GM19043 (cell line): ENCODE measurements around the gene PRCP.
"Not testable (repeated sequence)": the region's sequence is repeated elsewhere in the genome, so short reads cannot be mapped to it uniquely, and the experiment has no call there.

Experiments
- ATAC-seq: cut with Tn5 transposase; IDR thresholded peaks from one replicate; pipeline ENCODE4 v1.9.1; 2021; ENCODE audit warnings: low read depth; ENCODE audit not compliant: unreplicated experiment

PRCP gene

DNA sequence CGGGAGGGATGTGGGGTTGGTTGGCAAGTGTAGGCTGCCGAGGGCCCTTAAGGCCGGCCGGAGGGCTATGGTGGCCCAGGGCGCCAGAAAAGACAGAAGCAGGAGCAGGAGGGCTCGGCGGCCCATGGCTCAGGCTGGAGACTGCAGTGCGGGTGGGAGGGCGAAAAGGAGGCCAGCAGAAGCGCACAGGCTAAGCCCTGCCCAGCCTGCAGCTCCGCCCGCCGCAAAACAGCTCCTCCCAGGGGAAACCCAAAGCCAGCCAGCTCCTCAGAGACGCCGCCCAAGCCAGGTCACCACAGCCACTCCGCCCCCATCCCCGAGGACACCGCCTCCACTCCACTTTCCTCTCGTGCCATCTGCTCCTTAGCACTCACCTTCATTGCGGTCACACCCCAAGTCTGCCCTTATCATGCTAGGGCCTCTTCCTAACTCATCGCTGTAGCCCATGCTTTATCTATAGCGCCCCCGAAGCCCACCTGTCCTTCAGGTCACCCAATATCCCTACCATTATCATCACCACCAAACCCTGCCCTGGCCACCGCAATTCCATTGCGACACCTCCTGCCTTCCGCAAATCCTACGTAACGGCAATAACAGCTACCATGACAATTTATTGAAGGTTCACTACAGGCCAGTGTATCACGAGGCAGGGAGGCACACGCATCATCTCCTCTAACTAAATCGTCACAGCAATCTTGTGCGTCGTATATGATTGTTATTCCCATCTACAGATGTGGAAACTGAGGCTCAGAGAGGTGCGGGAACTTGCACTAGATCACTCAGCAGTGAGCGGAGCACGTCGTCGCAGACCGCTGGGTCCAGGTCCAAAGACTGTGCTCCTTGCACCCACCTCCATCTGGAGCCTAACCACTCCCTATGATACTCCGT, at the start of gene PRCP:
PRCP (minus strand) TSS at position 154 of the 888 bp plus-strand sequence; CDS start at position 126, 28 bp downstream.
- peak; percentile 77 for ATAC-seq

DNA sequence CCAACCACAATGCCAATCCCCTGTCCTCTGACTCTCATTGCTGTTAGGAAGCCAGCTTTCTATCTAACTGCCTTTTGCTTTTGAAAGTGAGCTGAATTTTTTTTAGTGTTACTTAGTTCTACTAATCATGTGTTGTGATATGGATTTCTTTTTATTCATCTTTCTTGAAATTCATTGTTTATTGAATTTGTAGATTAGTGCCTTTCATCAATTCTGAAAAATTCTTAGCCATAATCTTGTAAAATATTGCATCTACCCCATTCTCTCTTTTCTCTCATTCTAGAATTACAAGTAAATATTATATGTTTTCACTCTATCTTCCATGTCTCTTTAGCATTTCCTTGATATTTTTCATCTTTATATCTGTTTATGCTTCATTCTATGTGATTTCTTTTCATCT, 49.1 kb upstream of the PRCP start:
- no peak for ATAC-seq

DNA sequence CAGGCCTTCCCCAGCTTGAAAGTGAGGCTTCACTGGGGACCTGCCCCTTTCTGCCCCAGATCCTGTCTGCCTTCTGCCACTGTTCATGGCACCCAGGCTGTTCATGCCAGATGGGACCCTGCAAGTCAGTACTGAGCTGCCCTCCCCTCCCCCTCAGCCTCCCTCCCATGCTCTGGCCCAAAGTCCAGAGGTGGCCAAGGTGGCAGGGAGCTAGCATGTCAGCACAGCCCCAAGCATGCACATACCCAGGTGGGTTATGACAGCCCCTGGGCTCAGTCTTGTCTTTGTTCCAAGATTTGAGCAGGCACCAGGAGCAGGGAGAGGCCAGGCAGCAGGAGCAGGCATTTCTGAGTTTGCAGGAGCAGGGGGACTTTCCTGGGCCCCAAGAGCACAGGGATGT, 45.5 kb upstream of the PRCP start:
- ATAC-seq: no peak

DNA sequence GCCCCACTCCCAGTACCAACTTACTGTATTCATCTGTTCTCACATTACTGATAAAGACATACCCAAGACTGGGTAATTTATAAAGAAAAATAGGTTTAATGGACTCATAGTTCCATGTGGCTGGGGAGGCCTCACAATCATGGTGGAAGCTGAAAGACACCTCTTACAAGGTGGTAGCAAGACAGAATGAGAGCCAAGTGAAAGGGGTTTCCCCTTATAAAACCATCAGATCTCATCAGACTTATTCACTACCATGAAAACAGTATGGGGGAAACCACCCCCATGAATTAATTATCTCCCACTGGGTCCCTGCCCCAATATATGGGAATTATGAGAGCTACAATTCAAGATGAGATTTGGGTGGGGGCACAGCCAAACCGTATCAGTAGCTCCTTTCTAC, 44.8 kb upstream of the PRCP start:
- not testable (repeated sequence) for ATAC-seq

DNA sequence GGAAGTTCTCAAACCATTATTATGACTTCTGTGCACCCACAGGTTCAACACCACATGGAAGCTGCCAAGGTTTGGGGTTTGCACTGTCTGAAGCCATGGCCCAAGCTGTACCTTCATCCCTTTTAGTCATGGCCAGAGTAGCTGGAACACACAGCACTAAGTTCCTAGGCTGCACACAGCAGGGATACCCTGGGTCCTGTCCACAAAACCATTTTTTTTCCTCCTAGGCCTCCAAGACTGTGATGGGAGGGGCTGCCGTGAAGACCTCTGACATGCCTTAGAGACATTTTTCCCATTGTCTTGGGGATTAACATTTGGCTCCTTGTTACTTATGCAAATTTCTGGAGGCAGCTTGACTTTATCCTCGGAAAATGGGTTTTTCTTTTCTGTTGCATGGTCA, 44.0 kb upstream of the PRCP start:
- no peak for ATAC-seq

DNA sequence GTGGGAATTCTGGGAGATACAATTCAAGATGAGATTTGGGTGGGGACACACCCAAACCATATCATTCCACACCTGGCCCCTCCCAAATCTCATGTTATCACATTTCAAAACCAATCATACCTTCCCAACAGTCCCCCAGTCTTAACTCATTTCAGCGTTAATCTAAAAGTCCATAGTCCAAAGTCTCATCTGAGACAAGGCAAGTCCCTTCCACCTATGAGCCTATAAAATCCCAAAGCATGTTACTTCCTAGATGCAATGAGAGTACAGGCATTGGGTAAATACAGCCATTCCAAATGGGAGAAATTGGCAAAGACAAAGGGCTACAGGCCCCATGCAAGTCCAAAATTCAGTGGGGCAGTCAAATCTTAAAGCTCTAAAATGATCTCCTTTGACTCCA, 43.2 kb upstream of the PRCP start:
- not testable (repeated sequence) for ATAC-seq

DNA sequence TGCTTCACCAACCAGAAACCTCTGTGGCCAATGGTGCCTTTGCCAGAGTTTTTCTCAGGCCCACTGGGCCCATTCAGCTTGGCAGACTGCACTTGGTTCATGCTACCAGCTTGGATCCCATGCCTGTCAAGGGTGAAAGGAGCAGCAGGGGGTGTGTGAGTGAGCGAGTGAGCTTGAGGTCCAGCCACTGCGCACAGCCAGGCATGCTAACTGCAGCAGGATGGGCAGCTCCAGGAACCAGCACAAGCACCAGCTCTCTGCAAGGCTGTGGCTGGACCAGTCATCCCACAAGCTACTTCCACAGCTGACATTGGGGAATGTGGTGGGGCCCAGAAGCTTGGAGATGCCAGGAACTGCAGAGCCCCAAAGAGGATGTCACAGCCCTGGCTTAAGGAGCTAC, 42.1 kb upstream of the PRCP start:
- no peak for ATAC-seq

DNA sequence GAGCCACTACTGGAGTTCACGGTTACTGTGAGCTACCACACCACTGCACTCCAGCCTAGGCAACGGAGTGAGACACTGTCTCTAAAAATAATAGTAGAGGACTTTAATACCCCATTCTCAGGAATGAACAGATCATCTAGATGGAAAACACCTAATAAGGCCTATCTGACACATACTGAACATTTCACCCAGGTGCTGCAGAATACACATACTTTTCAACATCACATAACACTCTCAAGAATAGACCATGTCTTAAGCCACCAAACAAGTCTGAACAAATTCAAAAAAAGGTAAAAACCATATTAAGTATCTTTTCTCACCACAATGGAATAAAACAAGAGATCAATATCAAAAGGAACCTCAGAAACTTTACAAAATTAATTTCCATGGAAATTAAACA, 39.2 kb upstream of the PRCP start:
- ATAC-seq: no peak

DNA sequence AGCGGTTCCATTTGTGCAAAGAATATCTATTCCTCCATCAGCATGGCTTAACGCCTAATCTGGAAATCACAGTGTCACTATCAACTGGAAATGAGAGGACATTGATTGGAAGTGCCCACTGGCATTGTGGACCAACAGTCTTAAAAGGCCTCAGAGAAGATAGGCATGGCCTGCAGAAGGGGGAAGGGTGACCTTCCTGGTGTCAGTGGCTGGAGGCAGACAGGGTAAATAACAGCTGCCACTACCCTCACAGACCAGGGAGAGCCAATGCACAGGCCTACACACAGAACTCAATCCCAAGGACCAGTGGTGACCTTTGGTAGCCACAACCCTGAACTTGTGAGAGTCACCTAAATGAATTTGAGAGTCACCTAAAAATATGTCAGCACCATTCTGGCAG, 37.3 kb upstream of the PRCP start:
- ATAC-seq: no peak

DNA sequence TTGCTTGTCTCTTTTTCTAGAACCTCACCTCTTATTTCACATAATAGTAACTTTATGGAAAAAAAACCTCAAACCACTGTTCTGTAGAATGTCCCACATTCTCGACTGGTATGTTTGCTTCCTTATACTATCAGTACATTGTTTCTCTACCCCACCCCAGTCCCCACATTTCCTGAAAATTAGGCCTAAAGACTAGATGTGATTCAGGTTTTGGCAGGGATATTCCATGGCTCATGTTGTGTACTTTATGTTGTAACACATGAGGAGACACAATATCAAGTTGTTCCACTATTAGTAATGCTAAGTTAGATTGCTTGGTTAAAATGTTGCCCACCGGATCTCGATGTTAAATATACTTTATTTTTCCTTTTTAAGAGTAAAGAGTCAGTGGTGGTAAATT, 36.0 kb upstream of the PRCP start:
- ATAC-seq: no peak

DNA sequence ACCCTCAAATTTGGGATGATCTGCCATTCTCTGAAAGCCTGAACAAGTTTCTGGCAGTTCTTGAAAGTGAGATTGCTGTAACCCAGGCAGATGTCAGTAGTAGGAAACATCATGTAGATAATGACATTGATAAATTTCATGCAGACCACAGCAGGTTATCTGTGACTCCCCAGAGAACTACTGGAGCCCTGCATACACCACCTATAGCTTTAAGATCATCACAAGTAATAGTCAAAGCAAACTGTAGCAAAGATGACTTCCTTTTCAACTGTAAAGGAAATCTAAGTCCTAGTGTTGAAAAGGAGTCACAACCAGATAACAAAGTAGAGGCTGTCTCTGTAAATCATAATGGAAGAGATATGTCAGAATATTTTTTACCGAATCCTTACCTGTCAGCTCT, 32.3 kb upstream of the PRCP start:
- no peak for ATAC-seq

DNA sequence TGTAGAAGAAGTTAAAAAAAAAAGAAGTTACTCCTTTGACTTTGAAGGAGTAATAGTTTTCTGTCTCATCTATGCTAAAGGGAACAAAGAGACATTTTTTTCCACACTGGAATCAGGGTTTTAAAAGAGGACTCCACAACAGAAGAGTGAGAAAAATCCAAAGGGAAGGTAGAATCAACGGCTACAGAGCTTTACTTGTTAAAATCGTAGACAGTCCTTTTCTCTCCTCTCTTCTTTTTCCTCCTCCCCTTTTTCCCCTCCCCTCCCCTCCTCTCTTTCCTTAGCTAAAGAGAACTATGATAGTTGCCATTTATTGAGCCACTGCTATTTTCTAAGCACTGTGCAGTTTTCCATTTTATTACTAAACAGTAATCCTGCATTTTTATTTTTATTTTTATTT, 30.5 kb upstream of the PRCP start:
- ATAC-seq: no peak

DNA sequence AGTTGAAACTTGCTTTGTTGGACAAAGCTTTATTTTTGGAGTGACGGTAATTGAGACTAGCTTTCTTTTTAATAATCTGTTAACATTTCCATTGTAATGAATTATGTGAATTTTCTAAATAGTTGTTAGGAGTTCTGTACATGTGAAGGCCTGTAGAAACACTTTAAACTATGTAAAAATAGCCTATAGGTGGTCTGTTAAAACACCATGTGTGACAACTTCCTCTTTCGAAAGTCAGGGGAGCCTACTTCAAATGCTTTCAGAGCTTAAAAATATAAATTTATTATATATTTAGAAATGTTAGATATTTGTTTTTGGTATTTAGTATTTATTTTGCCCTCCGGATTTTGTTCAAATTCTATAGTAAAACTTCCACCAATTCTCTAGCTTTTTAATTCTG, 30.0 kb upstream of the PRCP start:
- no peak for ATAC-seq

DNA sequence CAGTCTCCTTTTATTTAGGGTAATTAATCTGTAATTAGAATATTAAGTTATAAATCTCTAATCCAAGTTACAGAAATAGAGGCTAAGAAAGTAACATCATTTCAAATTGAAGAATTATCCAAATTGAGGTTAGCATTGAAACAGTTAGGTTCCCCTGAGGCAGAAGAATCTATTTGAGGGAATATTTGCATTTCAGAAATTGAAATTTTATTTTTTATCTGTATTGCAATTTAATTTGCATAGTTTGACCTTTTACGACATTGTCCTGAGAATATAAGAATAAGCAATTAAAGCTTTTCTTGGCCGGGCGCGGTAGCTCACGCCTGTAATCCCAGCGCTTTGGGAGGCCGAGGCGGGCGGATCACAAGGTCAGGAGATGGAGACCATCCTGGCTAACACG, 28.9 kb upstream of the PRCP start:
- no peak for ATAC-seq

DNA sequence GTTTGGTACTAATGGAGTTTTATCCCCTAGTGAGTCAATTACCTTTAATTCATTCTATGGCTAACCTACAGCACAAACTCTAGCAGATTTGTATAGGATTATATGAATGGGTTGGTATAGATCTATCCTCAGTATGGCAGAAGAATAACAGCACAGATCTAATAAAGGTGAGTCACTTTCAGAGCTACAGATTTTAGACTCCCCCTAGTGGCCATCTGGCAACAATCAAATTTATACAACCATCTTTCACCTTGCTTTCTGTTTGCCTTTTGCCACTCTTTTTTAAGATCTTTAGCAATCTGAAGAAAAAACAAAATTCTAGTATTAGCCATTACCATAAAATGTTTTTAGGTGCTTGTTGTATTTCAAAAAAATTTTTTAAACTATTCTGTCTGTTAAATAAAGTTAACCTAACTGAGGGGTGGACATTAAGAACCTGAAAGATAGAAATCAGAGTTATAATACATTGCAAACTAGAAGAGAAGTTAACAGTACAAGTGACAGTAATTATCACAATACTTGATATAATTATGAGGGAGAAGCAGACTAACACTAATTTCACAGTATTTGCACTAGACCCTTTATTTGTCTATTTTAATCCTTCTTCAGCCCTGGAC, 27.1 kb upstream of the PRCP start:
- peak; percentile 54 for ATAC-seq

DNA sequence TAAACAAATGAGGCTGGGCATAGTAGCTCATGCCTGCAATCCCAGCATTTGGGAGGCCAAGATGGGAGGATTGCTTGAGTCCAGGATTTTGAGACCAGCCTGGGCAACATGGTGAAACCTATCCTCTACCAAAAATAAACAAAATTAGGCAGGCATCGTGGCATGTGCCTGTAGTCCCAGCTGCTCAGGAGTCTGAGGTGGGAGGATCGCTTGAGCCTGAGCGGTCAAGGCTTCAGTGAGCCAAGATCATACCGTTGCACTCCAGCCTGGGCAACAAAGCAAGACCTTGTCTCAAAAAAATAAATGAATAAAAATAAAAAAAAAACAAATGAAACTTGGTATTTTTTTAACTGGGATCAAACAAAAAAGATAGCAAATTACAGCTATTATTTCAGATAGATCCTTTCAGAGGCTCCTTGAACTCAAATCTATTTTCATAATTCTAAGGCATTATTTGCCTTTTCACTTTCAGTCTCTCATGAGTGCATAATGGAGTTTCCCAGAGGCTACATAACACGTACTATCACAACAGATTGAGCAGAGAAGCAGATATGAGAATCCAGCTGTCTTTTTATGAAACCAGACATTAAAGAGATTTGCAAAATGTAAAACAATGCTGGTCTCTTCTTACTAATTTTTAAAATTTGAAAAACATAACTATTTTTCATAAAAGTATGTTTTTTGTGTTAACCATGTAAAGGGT, 24.4 kb upstream of the PRCP start:
- peak; percentile 55 for ATAC-seq

DNA sequence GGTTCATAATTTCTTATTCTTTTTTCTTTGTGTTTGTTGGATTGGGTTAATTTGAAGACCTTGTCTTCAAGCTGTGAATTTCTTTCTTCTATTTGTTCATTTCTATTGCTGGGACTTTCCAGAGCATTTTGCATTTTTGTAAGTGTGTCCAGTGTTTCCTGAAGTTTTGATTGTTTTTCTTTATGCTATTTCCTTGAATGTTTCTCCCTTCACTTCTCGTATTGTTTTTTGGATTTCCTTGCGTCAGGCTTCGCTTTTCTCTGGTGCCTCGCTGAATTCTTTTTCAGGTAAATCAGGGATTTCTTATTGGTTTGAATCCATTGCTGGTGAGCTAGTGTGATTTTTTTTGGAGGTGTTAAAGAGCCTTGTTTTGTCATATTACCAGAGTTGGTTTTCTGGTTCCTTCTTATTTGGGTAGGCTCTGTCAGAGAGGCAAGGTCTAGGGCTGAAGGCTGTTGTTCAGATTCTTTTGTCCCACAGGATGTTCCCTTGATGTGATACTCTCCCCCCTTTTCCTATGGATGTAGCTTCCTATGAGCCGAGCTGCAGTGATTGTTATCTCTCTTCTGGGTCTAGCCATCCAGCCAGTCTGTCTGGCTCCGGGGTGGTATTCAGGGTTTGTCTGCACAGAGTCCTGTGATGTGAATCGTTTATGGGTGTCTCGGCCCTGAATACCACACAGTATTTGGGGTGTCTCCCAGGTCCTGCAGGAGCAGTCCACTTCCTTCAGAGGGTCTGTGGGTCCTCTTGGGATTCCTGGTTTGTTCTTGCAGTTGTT, 22.4 kb upstream of the PRCP start:
- not testable (repeated sequence) for ATAC-seq

DNA sequence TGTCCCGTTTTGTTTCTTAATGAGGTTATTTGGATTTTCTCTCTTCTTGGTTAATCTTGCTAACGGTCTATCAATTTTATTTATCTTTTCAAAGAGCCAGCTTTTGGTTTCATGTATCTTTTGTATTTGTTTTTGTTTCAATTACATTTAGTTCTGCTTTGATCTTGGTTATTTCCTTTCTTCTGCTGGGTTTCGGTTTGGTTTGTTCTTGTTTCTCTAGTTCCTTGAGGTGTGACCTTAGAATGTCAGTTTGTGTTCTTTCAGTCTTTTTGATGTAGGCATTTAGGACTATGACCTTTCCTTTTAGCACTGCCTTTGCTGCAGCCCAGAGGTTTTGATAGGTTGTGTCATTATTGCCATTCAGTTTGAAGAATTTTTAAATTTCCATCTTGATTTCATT, 20.0 kb upstream of the PRCP start:
- not testable (repeated sequence) for ATAC-seq

DNA sequence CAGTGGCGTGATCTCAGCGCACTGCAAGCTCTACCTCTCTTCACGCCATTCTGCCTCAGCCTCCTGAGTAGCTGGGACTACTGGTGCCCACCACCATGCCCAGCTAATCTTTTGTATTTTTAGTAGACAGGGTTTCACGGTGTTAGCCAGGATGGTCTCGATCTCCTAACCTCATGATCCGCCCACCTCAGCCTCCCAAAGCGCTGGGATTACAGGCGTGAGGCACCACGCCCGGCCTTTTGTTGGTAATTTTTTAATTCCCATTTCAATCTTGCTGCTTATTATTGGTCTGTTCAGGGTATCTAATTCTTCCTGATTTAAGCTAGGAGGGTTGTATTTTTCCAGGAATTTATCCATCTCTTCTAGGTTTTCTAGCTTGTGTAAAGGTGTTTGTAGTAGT, 19.6 kb upstream of the PRCP start:
- ATAC-seq: not testable (repeated sequence)

DNA sequence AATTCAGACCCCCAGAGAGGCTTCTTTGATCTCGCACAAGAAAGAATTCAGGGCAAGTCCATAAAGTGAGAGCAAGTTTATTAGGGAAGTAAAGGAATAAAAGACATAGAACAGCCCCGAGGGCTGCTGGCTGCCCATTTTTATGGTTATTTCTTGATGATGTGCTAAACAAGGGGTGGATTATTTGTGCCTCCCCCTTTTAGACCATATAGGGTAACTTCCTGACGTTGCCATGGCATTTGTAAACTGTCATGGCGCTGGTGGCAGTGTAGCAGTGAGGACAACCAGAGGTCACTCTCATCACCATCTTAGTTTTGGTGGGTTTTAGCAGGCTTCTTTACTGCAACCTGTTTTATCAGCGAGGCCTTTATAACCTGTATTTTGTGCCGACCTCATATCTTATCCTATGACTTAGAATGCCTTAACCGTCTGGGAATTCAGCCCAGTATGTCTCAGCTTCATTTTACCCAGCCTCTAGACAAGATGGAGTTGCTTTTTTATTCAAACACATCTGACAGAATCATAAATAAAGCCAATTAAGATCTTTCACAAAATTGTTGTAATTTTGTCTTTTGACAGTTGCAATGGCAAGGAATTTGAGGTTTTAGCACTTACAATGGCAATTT, 8.9 kb upstream of the PRCP start:
- no peak for ATAC-seq
